Endothelial cell of umbilical vein (primary cell): ENCODE measurements around the gene PDK2. TPM values are rescaled to one million over a fixed set of nuclear protein-coding genes. Genes with fewer than 3 reads are reported as not detected.

Experiments used
- BruUV-seq: library from RNA; stranded (reverse); fragments of 400-500 nt; replicated peaks from 2 replicates; lab custom pipeline; 2021; lab: Mats Ljungman, UMichigan
- CTCF ChIA-PET: fragments of 300-600, 350-600 bp; sonication (Branson Sonifier 250); formaldehyde crosslinking; loops from one replicate; lab custom pipeline; 2021; ENCODE audit warnings: antibody characterized with exemption, inconsistent platforms; lab: Charles Lee
- POLR2A ChIA-PET: fragments of 300-600, 350-600 bp; sonication (Branson Sonifier 250); formaldehyde crosslinking; loops from one replicate; lab custom pipeline; 2021; ENCODE audit warnings: antibody characterized with exemption, inconsistent platforms; lab: Charles Lee
- DNase-seq: peaks from one replicate; pipeline ENCODE4 v3.0.0-alpha.2; 2011; ENCODE audit warnings: low read depth, low spot score
- FAIRE-seq: peaks from 2 replicates; lab custom pipeline; 2011; peaks lifted over from hg19 to GRCh38; lab: Jason Lieb, UNC
- H2AFZ ChIP-seq: 2 replicates; pipeline ENCODE4 v1.6.0; 2012; ENCODE audit warnings: low read depth, low read length, control low read depth, inconsistent platforms
- H3K27ac ChIP-seq: 2 replicates; pipeline ENCODE4 v1.5.1; 2011; ENCODE audit warnings: low read depth, mild to moderate bottlenecking, control low read depth, low read length, moderate library complexity; ENCODE audit not compliant: insufficient read depth
- H3K27me3 ChIP-seq, 2 experiments: 2 replicates each; pipeline versions ENCODE4 v1.6.0 to v1.6.1; 2011; ENCODE audit warnings: low read length in 2 of 2, mixed read lengths in 1 of 2; ENCODE audit not compliant: control insufficient read depth in 2 of 2, insufficient read depth in 2 of 2
- H3K36me3 ChIP-seq, 2 experiments: 2 replicates in 1 of 2; 3 replicates in 1 of 2; pipeline ENCODE4 v1.5.1; 2011; ENCODE audit warnings: low read length in 2 of 2, mild to moderate bottlenecking in 1 of 2, moderate library complexity in 1 of 2; ENCODE audit not compliant: control insufficient read depth in 2 of 2, insufficient read depth in 2 of 2; ENCODE audit errors: extremely low read depth in 1 of 2
- H3K4me1 ChIP-seq: 3 replicates; pipeline ENCODE4 v1.5.1; 2011; ENCODE audit warnings: mild to moderate bottlenecking, low read length; ENCODE audit not compliant: control insufficient read depth, insufficient read depth; ENCODE audit errors: extremely low read depth
- H3K4me2 ChIP-seq: 2 replicates; pipeline ENCODE4 v1.6.1; 2011; ENCODE audit warnings: low read length, control low read depth, mixed read lengths; ENCODE audit not compliant: insufficient read depth
- H3K4me3 ChIP-seq, 3 experiments: fragments of 200-600 bp in 1 of 3; sonication (generic), shearing (Covaris generic) in 1 of 3; replicated peaks in 1 of 3; 2 replicates each; pipeline ENCODE4 v1.5.1; 2011 to 2016; ENCODE audit warnings: control low read depth in 3 of 3, low read length in 3 of 3, mild to moderate bottlenecking in 2 of 3, inconsistent platforms in 1 of 3, low read depth in 1 of 3, moderate library complexity in 1 of 3; ENCODE audit not compliant: insufficient read depth in 1 of 3
- H3K79me2 ChIP-seq: 2 replicates; pipeline ENCODE4 v1.6.0; 2012; ENCODE audit warnings: low read length, inconsistent platforms; ENCODE audit not compliant: control insufficient read depth, insufficient read depth
- H3K9ac ChIP-seq: replicated peaks from 2 replicates; pipeline ENCODE3; 2011; ENCODE audit warnings: low read length, control low read depth; ENCODE audit not compliant: insufficient read depth; ENCODE audit errors: extremely low read depth
- H3K9me1 ChIP-seq: replicated peaks from 3 replicates; pipeline ENCODE4 v1.6.0; 2011; ENCODE audit warnings: mild to moderate bottlenecking, low read length; ENCODE audit not compliant: control insufficient read depth, insufficient read depth; ENCODE audit errors: extremely low read depth
- H3K9me3 ChIP-seq: replicated peaks from 2 replicates; pipeline ENCODE4 v1.5.1; 2012; ENCODE audit warnings: low read length, inconsistent platforms; ENCODE audit not compliant: control insufficient read depth, insufficient read depth
- H4K20me1 ChIP-seq: replicated peaks from 2 replicates; pipeline ENCODE3; 2011; ENCODE audit warnings: mild to moderate bottlenecking, low read length; ENCODE audit not compliant: control insufficient read depth, insufficient read depth; ENCODE audit errors: extremely low read depth
- CTCF ChIP-seq, 2 donors: IDR thresholded peaks; 1 replicate in 1 of 2; 2 replicates in 1 of 2; pipeline ENCODE4 v1.5.1; 2011; ENCODE audit warnings: low read length in 2 of 2, mild to moderate bottlenecking in 2 of 2, moderate library complexity in 2 of 2, control low read depth in 1 of 2, inconsistent platforms in 1 of 2, low read depth in 1 of 2; ENCODE audit not compliant: insufficient read depth in 1 of 2; ENCODE audit errors: extremely low read depth in 1 of 2
- EZH2 ChIP-seq: IDR thresholded peaks from 2 replicates; pipeline ENCODE4 v1.6.1; 2012; ENCODE audit warnings: borderline replicate concordance, low read depth, mild to moderate bottlenecking, moderate library complexity, low read length, inconsistent platforms; ENCODE audit not compliant: severe bottlenecking
- FOS ChIP-seq: IDR thresholded peaks from 2 replicates; pipeline ENCODE4 v1.6.1; 2011; ENCODE audit warnings: mild to moderate bottlenecking, low read length, moderate library complexity, borderline replicate concordance; ENCODE audit not compliant: insufficient read depth
- GATA2 ChIP-seq: IDR thresholded peaks from 2 replicates; pipeline ENCODE4 v1.7.0; 2011; ENCODE audit warnings: low read depth, mild to moderate bottlenecking, moderate library complexity, mixed read lengths, low read length; ENCODE audit not compliant: insufficient read length, insufficient read depth
- JUN ChIP-seq: IDR thresholded peaks from 2 replicates; pipeline ENCODE4 v1.6.1; 2011; ENCODE audit warnings: borderline replicate concordance, low read depth; ENCODE audit not compliant: insufficient read length, insufficient read depth
- MAX ChIP-seq: IDR thresholded peaks from 2 replicates; pipeline ENCODE4 v1.6.1; 2011; ENCODE audit not compliant: insufficient read depth, insufficient read length
- MYC ChIP-seq: IDR thresholded peaks from one replicate; pipeline ENCODE4 v1.6.1; 2011; ENCODE audit warnings: mild to moderate bottlenecking, low read depth, low read length
- POLR2A ChIP-seq: IDR thresholded peaks from 2 replicates; pipeline ENCODE4 v1.6.1; 2012; ENCODE audit warnings: low read depth, mild to moderate bottlenecking, control low read depth, low read length
- POLR2AphosphoS5 ChIP-seq: IDR thresholded peaks from 2 replicates; pipeline ENCODE4 v1.6.1; 2012; ENCODE audit warnings: low read depth, mild to moderate bottlenecking, control low read depth, low read length, moderate library complexity; ENCODE audit not compliant: insufficient read depth
- dilution Hi-C: fragments of 300-500 bp; cut with MboI; formaldehyde crosslinking; loops from one replicate; pipeline ENCODE4 v1.15.0; 2019; ENCODE audit warnings: low sequenced_read_pairs; ENCODE audit not compliant: extremely low pct_ligation_motif_present
- intact Hi-C: fragments of 100-400 bp; cut with micrococcal nuclease; formaldehyde crosslinking; loops from one replicate; pipeline ENCODE4 v1.10.0; 2022
- polyA plus RNA-seq, 4 experiments: library from polyadenylated mRNA; depleted of rRNA in 3 of 4; stranded (reverse) in 3 of 4; unstranded in 1 of 4; fragments of >200 nt; gene quantifications; 2 replicates each; pipeline versions ENCODE4 v1.2.1 to v1.2.3, GENCODE V29; 2011 to 2012; ENCODE audit warnings: missing spikeins in 1 of 4
- total RNA-seq: library from RNA; stranded (reverse); gene quantifications from 2 replicates; pipeline ENCODE4 v1.2.3, GENCODE V29; 2021

Gene PDK2
- total and polyA plus RNA-seq, 2 donors (not counting 3 experiments of a cell fraction or from before 2014, with no cell fraction given) = 21.3 to 114 TPM

DNA sequence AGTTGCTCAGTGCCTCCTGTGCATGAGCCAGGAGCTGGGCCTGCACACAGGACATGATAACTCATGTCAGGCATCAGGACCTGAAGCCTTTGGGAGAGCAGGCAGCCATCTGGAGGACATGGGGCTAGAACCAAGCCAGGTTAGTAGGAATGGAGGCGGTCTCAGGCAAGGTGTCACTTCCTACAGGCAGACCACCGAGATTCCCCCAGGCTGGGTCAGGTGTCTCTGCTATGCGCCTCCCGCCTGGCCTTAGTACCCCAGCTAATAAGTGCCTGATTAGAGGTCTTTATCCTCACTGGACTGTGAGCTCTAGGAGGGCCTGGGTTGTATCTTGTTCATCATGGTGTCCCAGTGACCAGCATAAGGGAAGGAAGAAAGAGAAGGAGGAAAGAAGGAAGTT, 19.2 kb downstream of the PDK2 start:
- POLR2A ChIA-PET = no interaction called here
- Histone ChIP-seq H3K27me3 (no peaks in the 10 kb centered on the region), H3K4me2 (no peak overlapping the region), H3K9me1 (no peaks in the 10 kb centered on the region), H3K4me1 (no peaks in the 10 kb centered on the region), H3K9me3 (no peaks in the 10 kb centered on the region), H3K79me2 (no peaks in the 10 kb centered on the region), H3K27ac (no peak overlapping the region), H3K36me3 (peaks cover 0 to 4% of the 10 kb centered on the region in 2 experiments), H2AFZ (no peak overlapping the region), H3K4me3 (no peak overlapping the region), H4K20me1 (no peaks in the 10 kb centered on the region), H3K9ac (no peak overlapping the region)
- BruUV-seq = no TSS peak
- CTCF ChIA-PET = interaction anchor here (0.7 to 4.6 kb wide), 23 partner anchors 9 to 184 kb away, joined by 3 to 57 read pairs (median 5); partner anchors contain the start of gene PDK2
- intact Hi-C loops = loop anchor here (10.0 kb wide), 1 partner anchor 150 kb away; no protein-coding TSS in a partner anchor
- no peak for TF ChIP-seq FOS
- no peak for TF ChIP-seq MYC
- no peak for TF ChIP-seq MAX
- TF ChIP-seq POLR2AphosphoS5 = no peak
- TF ChIP-seq POLR2A = no peak
- TF ChIP-seq CTCF (IDR thresholded peaks at IDR 0.05; ENCODE audit: extremely low read depth in 1 of 2, insufficient read depth in 1 of 2, low read depth in 1 of 2, low read length in 2 of 2) = no peak
- no peak for TF ChIP-seq JUN
- no peak for TF ChIP-seq GATA2
- no peak for TF ChIP-seq EZH2
- dilution Hi-C loops = no loop called here
- FAIRE-seq (no peak), DNase-seq (no peak)
